Activated CD8-positive, alpha-beta memory T cell treated with anti-CD3 and anti-CD28 coated beads, Interleukin-2, amount 50 U/mL, for 4 hours (primary cell): ENCODE results near the gene CASZ1.

ENCODE experiments used
- DNase-seq: peaks from one replicate; pipeline ENCODE4 v3.0.0-alpha.2; 2020

The CASZ1 gene

GRCh38 chr1:10703702-10704101, 92.7 kb downstream of the CASZ1 start:
- DNase-seq: no peak

- no peak for DNase-seq
These were observed 95.3 kb downstream of the CASZ1 start for GRCh38 chr1:10701145-10701544.

GRCh38 chr1:10699470-10699835, 97.0 kb downstream of the CASZ1 start:
- DNase-seq: no peak

- no peak for DNase-seq
These were observed 97.5 kb downstream of the CASZ1 start for GRCh38 chr1:10698726-10699469.

GRCh38 chr1:10697621-10698160, 98.8 kb downstream of the CASZ1 start:
- no peak for DNase-seq

GRCh38 chr1:10696977-10697376, 99.5 kb downstream of the CASZ1 start:
- DNase-seq: peak; percentile 39

GRCh38 chr1:10694633-10695627, 101.5 kb downstream of the CASZ1 start:
- DNase-seq: peak; percentile 75

- DNase-seq: peak; percentile 62
These were observed 102.2 kb downstream of the CASZ1 start for GRCh38 chr1:10694274-10694632.

- DNase-seq: peak; percentile 52
These were observed 102.8 kb downstream of the CASZ1 start for GRCh38 chr1:10693497-10694273.

- no peak for DNase-seq
These were observed 103.3 kb downstream of the CASZ1 start for GRCh38 chr1:10693152-10693496.

- peak; percentile 69 for DNase-seq
These were observed 103.9 kb downstream of the CASZ1 start for GRCh38 chr1:10692401-10693021.

GRCh38 chr1:10691740-10692125, 104.7 kb downstream of the CASZ1 start:
- no peak for DNase-seq

- DNase-seq: no peak
These were observed 105.2 kb downstream of the CASZ1 start for GRCh38 chr1:10691075-10691739.

- DNase-seq: no peak
These were observed 106.0 kb downstream of the CASZ1 start for GRCh38 chr1:10690484-10690883.

- no peak for DNase-seq
These were observed 108.0 kb downstream of the CASZ1 start for GRCh38 chr1:10688409-10688786.

GRCh38 chr1:10687782-10688408, 108.6 kb downstream of the CASZ1 start:
- no peak for DNase-seq

- no peak for DNase-seq
These were observed 109.2 kb downstream of the CASZ1 start for GRCh38 chr1:10687251-10687651.

- DNase-seq: no peak
These were observed 109.9 kb downstream of the CASZ1 start for GRCh38 chr1:10686404-10687040.

- DNase-seq: no peak
These were observed 110.5 kb downstream of the CASZ1 start for GRCh38 chr1:10685808-10686403.

GRCh38 chr1:10685196-10685807, 111.1 kb downstream of the CASZ1 start:
- DNase-seq: no peak
